ENCODE data around the gene MAP2K1. TPM values are rescaled to one million over a fixed set of nuclear protein-coding genes. Genes with fewer than 3 reads are reported as not detected.
"Not testable (repeated sequence)": the region's sequence is repeated elsewhere in the genome, so short reads cannot be mapped to it uniquely, and the experiment has no call there.

Gene MAP2K1
- total RNA-seq, 1 donor from 2014 or later: 42.0 TPM

GRCh38 chr15:66462627-66463026 lies 75.9 kb downstream of the MAP2K1 start:
- peaks cover 30% of the 10 kb centered on the region for H3K36me3 Mint-ChIP-seq (ENCODE audit: low read depth)
- no peak for TF ChIP-seq CTCF (IDR thresholded peaks at IDR 0.05)
- ChIA-PET CTCF (interaction anchor here (0.6 kb wide), 1 partner anchor 67 kb away, joined by 3 read pairs; no protein-coding TSS in a partner anchor), POLR2A (interaction anchor here (0.6 kb wide), 2 partner anchors 548 to 1801 kb away, joined by 5 to 6 read pairs; no protein-coding TSS in a partner anchor)
- H3K4me3 Mint-ChIP-seq: no peak overlapping the region
- no peaks in the 10 kb centered on the region for H3K9me3 Mint-ChIP-seq
- intact Hi-C loops (cut with micrococcal nuclease): no loop called here
- no peak for ATAC-seq (ENCODE audit: low read depth)
- H3K4me1 Mint-ChIP-seq: peaks cover 11% of the 10 kb centered on the region
- H3K27ac Mint-ChIP-seq: no peak overlapping the region
- DNase-seq: no peak
- no peaks in the 10 kb centered on the region for H3K27me3 Mint-ChIP-seq

GRCh38 chr15:66465294-66465693 lies 78.6 kb downstream of the MAP2K1 start:
- H3K27me3 Mint-ChIP-seq; DNase-seq; H3K4me1 Mint-ChIP-seq; POLR2A ChIA-PET; CTCF ChIA-PET; H3K9me3 Mint-ChIP-seq; ATAC-seq (ENCODE audit: low read depth); H3K4me3 Mint-ChIP-seq; intact Hi-C loops (cut with micrococcal nuclease): not testable (repeated sequence)
- H3K36me3 Mint-ChIP-seq (ENCODE audit: low read depth): peaks cover 22% of the 10 kb centered on the region
- H3K27ac Mint-ChIP-seq: peak overlapping the region; percentile 51

- H3K27ac Mint-ChIP-seq; DNase-seq; intact Hi-C loops (cut with micrococcal nuclease); ATAC-seq (ENCODE audit: low read depth); H3K9me3 Mint-ChIP-seq; H3K27me3 Mint-ChIP-seq; H3K4me3 Mint-ChIP-seq: not testable (repeated sequence)
- Mint-ChIP-seq H3K4me1 (peaks cover 17% of the 10 kb centered on the region), H3K36me3 (ENCODE audit: low read depth) (peaks cover 22% of the 10 kb centered on the region)
- CTCF ChIA-PET: interaction anchor here (1.2 kb wide), 1 partner anchor 81 kb away, joined by 3 read pairs; no protein-coding TSS in a partner anchor
- POLR2A ChIA-PET: interaction anchor here (0.6 to 0.7 kb wide), 2 partner anchors 217 to 1268 kb away, joined by 3 read pairs; no protein-coding TSS in a partner anchor
Measured at GRCh38 chr15:66467162-66468040, 80.7 kb downstream of the MAP2K1 start.

GRCh38 chr15:66470825-66471224 lies 84.1 kb downstream of the MAP2K1 start:
- CTCF ChIA-PET; H3K9me3 Mint-ChIP-seq; DNase-seq; intact Hi-C loops (cut with micrococcal nuclease); ATAC-seq (ENCODE audit: low read depth); POLR2A ChIA-PET; H3K4me3 Mint-ChIP-seq; H3K27me3 Mint-ChIP-seq: not testable (repeated sequence)
- H3K36me3 Mint-ChIP-seq (ENCODE audit: low read depth): peaks cover 12% of the 10 kb centered on the region
- H3K27ac Mint-ChIP-seq: peak overlapping the region; percentile 30
- H3K4me1 Mint-ChIP-seq: peaks cover 17% of the 10 kb centered on the region

GRCh38 chr15:66472176-66472999 lies 85.7 kb downstream of the MAP2K1 start:
- Mint-ChIP-seq H3K9me3 (no peaks in the 10 kb centered on the region), H3K27me3 (no peaks in the 10 kb centered on the region), H3K4me3 (no peak overlapping the region), H3K4me1 (peaks cover 15% of the 10 kb centered on the region), H3K36me3 (ENCODE audit: low read depth) (peaks cover 3% of the 10 kb centered on the region), H3K27ac (peak overlapping the region; percentile 37)
- intact Hi-C loops (cut with micrococcal nuclease): no loop called here
- ChIA-PET POLR2A (interaction anchor here (0.5 kb wide), 1 partner anchor 118 kb away, joined by 6 read pairs; no protein-coding TSS in a partner anchor), CTCF (no interaction called here)
- DNase-seq (no peak), ATAC-seq (ENCODE audit: low read depth) (peak; percentile 57)
- TF ChIP-seq CTCF (IDR thresholded peaks at IDR 0.05): no peak

GRCh38 chr15:66474135-66474534 lies 87.4 kb downstream of the MAP2K1 start:
- ATAC-seq (ENCODE audit: low read depth): no peak
- intact Hi-C loops (cut with micrococcal nuclease): no loop called here
- Mint-ChIP-seq H3K27ac (no peak overlapping the region), H3K4me3 (no peak overlapping the region), H3K9me3 (no peaks in the 10 kb centered on the region), H3K27me3 (no peaks in the 10 kb centered on the region), H3K36me3 (ENCODE audit: low read depth) (peaks cover 5% of the 10 kb centered on the region), H3K4me1 (peaks cover 15% of the 10 kb centered on the region)
- ChIA-PET POLR2A (no interaction called here), CTCF (no interaction called here)
- no peak for TF ChIP-seq CTCF (IDR thresholded peaks at IDR 0.05)
- DNase-seq: no peak

All from activated B cell treated with CpG ODN at 0.5 μM for 24 hours (primary cell).